GM23338 (cell line): Measurements from ENCODE around the gene TSSC4. TPM values are rescaled to one million over a fixed set of nuclear protein-coding genes. Genes with fewer than 3 reads are reported as not detected.

Experiments
- ATAC-seq: fragments of 200-7000 bp; cut with Tn5 transposase; 3 replicates; pipeline ENCODE4 v1.9.1; 2020
- DNase-seq: peaks from one replicate; pipeline ENCODE4 v3.0.0-alpha.2; 2015; ENCODE audit warnings: low spot score
- H2AFZ ChIP-seq: fragments of 200-600 bp; sonication (generic); 2 replicates; pipeline ENCODE4 v1.8.0; 2016; ENCODE audit warnings: antibody characterized with exemption, mild to moderate bottlenecking, moderate library complexity
- H3F3A ChIP-seq: fragments of 200-600 bp; sonication (generic); replicated peaks from 2 replicates; pipeline ENCODE4 v1.8.0; 2017; ENCODE audit warnings: antibody characterized with exemption, mixed run types, low read depth
- H3K27ac ChIP-seq: fragments of 200-600 bp; sonication (generic); 2 replicates; pipeline ENCODE4 v1.6.1; 2016; ENCODE audit warnings: low read depth
- H3K27me3 ChIP-seq: fragments of 200-600 bp; sonication (generic); 2 replicates; pipeline ENCODE4 v1.8.0; 2016; ENCODE audit warnings: mild to moderate bottlenecking, mixed run types, moderate library complexity; ENCODE audit not compliant: insufficient read depth
- H3K36me3 ChIP-seq: fragments of 200-600 bp; sonication (generic); 2 replicates; pipeline ENCODE4 v1.8.0; 2016; ENCODE audit warnings: mild to moderate bottlenecking; ENCODE audit not compliant: insufficient read depth
- H3K4me1 ChIP-seq: fragments of 200-600 bp; sonication (generic); 2 replicates; pipeline ENCODE4 v1.8.0; 2016; ENCODE audit warnings: mild to moderate bottlenecking, moderate library complexity; ENCODE audit not compliant: insufficient read depth
- H3K4me2 ChIP-seq: fragments of 200-600 bp; sonication (generic); 2 replicates; pipeline ENCODE4 v1.7.1; 2017; ENCODE audit warnings: mixed run types
- H3K4me3 ChIP-seq: fragments of 200-600 bp; sonication (generic); 2 replicates; pipeline ENCODE4 v1.6.1; 2016; ENCODE audit warnings: mixed run types
- H3K79me2 ChIP-seq: fragments of 200-600 bp; sonication (generic); replicated peaks from 2 replicates; pipeline ENCODE4 v1.8.0; 2017; ENCODE audit warnings: mild to moderate bottlenecking; ENCODE audit not compliant: insufficient read depth
- H3K9me2 ChIP-seq: fragments of 200-600 bp; sonication (generic); 2 replicates; pipeline ENCODE4 v1.8.0; 2017; ENCODE audit not compliant: insufficient read depth
- H4K20me1 ChIP-seq: fragments of 200-600 bp; sonication (generic); replicated peaks from 2 replicates; pipeline ENCODE4 v1.8.0; 2017; ENCODE audit warnings: mild to moderate bottlenecking; ENCODE audit not compliant: insufficient read depth
- H3K27ac Mint-ChIP-seq: 2 replicates; pipeline ENCODE4 v1.8.0; 2020; ENCODE audit warnings: inconsistent platforms, mild to moderate bottlenecking, moderate library complexity, mixed read lengths
- H3K27me3 Mint-ChIP-seq: 3 replicates; pipeline ENCODE4 v1.8.0; 2022; ENCODE audit warnings: low read depth, mild to moderate bottlenecking, moderate library complexity, mixed read lengths, inconsistent platforms; ENCODE audit not compliant: insufficient read depth, poor library complexity
- H3K36me3 Mint-ChIP-seq: 3 replicates; pipeline ENCODE4 v1.8.0; 2021; ENCODE audit warnings: low read depth, mild to moderate bottlenecking, inconsistent platforms, moderate library complexity, mixed read lengths
- H3K4me1 Mint-ChIP-seq: 3 replicates; pipeline ENCODE4 v1.8.0; 2020; ENCODE audit warnings: mild to moderate bottlenecking, inconsistent platforms, mixed read lengths
- H3K4me3 Mint-ChIP-seq: 3 replicates; pipeline ENCODE4 v1.8.0; 2021; ENCODE audit warnings: moderate library complexity, mild to moderate bottlenecking, inconsistent platforms, mixed read lengths
- H3K9me3 Mint-ChIP-seq: 3 replicates; pipeline ENCODE4 v1.8.0; 2020; ENCODE audit warnings: moderate library complexity, mild to moderate bottlenecking, inconsistent platforms, mixed read lengths
- EZH2 ChIP-seq: fragments of 200-600 bp; sonication (generic); IDR thresholded peaks from one replicate; pipeline ENCODE4 v1.8.0; 2017; ENCODE audit warnings: antibody characterized with exemption, mild to moderate bottlenecking, low read depth; ENCODE audit not compliant: unreplicated experiment
- EZH2phosphoT487 ChIP-seq: fragments of 200-600 bp; sonication (generic); IDR thresholded peaks from one replicate; pipeline ENCODE4 v1.8.1; 2018; ENCODE audit warnings: antibody characterized with exemption; ENCODE audit not compliant: unreplicated experiment
- JUNB ChIP-seq: IDR thresholded peaks from one replicate; pipeline ENCODE4 v1.6.1; 2016; ENCODE audit warnings: antibody characterized with exemption; ENCODE audit not compliant: unreplicated experiment
- NANOG ChIP-seq: IDR thresholded peaks from 2 replicates; pipeline ENCODE4 v1.6.1; 2016; ENCODE audit warnings: antibody characterized with exemption, borderline replicate concordance
- POLR2AphosphoS5 ChIP-seq: IDR thresholded peaks from 2 replicates; pipeline ENCODE4 v1.6.1; 2016; ENCODE audit warnings: antibody characterized with exemption, low read depth
- STAT1 ChIP-seq: IDR thresholded peaks from one replicate; pipeline ENCODE4 v1.6.1; 2016; ENCODE audit warnings: antibody characterized with exemption; ENCODE audit not compliant: unreplicated experiment
- ZNF114 ChIP-seq: fragments of 250-450 bp; sonication (Bioruptor Pico); IDR thresholded peaks from 2 replicates; pipeline ENCODE4 v1.5.0; 2020; ENCODE audit warnings: mild to moderate bottlenecking, moderate library complexity
- ZNF331 ChIP-seq: fragments of 250-450 bp; sonication (Bioruptor Pico); IDR thresholded peaks from 2 replicates; pipeline ENCODE4 v1.5.0; 2020; ENCODE audit warnings: low read depth, mild to moderate bottlenecking, moderate library complexity
- polyA plus RNA-seq: library from polyadenylated mRNA; unstranded; fragments of >200 nt; fragmentation: Nextera tagmentation; extraction: Ambion mirVana; gene quantifications from 2 replicates; pipeline ENCODE4 v1.2.1, GENCODE V29; 2016
- total RNA-seq: library from RNA; depleted of rRNA; stranded (reverse); fragments of >200 nt; shearing (Covaris generic); gene quantifications from 2 replicates; pipeline ENCODE4 v1.2.3, GENCODE V29; 2014
- TF ChIP-seq, protein P1 (sequence below), 2 experiments: fragments of 200-600 bp in 1 of 2; sonication (generic) in 1 of 2; conservative IDR thresholded peaks; 2 replicates each; pipeline versions ENCODE4 v1.5.1 to v1.6.1; 2016 to 2017; ENCODE audit warnings: antibody characterized with exemption in 2 of 2, low read depth in 2 of 2, mild to moderate bottlenecking in 2 of 2, moderate library complexity in 1 of 2
- TF ChIP-seq, protein P2 (sequence below): IDR thresholded peaks from 2 replicates; pipeline ENCODE4 v1.6.1; 2016; ENCODE audit warnings: antibody characterized with exemption
- TF ChIP-seq, protein P3 (sequence below): IDR thresholded peaks from one replicate; pipeline ENCODE4 v1.6.1; 2018; ENCODE audit warnings: antibody characterized with exemption; ENCODE audit not compliant: unreplicated experiment

TSSC4 gene
- total and polyA plus RNA-seq, 2 experiments from 2014 or later = 27.5 to 44.3 TPM

DNA sequence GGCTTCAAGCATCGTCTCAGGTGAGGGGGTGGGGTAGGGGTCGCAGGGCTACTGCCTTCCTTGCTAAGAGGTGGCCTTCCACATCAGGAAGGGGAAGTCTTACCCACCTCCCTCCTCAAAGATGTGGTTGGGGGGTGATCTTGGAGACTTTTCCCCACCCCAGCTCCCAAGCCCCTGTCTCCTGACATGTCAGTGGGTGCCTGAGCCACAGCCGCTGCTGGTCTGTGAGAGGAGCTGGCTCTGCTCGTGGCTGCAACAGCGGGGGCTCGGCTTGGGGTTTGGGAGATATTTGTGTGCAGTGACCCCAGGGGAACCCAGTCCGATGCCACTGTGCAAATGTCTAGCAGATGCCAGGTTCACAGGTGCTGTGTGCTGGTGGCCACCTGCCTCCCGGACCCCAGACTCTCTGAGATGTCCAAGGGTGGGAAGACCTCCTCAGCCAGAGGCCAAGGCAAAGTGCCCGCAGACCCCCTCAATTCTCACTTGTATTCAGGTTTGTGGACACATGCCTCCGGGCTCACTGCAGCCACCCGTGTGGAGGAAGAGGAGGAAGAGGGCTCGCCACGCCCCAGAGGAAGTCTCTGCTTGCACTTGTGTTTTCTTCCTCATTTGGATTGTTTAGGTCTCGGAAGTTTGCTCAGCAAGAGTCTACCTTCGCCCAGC is 46.2 kb downstream of the TSSC4 start (continued):
- TF ChIP-seq, protein P1, sequence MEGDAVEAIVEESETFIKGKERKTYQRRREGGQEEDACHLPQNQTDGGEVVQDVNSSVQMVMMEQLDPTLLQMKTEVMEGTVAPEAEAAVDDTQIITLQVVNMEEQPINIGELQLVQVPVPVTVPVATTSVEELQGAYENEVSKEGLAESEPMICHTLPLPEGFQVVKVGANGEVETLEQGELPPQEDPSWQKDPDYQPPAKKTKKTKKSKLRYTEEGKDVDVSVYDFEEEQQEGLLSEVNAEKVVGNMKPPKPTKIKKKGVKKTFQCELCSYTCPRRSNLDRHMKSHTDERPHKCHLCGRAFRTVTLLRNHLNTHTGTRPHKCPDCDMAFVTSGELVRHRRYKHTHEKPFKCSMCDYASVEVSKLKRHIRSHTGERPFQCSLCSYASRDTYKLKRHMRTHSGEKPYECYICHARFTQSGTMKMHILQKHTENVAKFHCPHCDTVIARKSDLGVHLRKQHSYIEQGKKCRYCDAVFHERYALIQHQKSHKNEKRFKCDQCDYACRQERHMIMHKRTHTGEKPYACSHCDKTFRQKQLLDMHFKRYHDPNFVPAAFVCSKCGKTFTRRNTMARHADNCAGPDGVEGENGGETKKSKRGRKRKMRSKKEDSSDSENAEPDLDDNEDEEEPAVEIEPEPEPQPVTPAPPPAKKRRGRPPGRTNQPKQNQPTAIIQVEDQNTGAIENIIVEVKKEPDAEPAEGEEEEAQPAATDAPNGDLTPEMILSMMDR (conservative IDR thresholded peaks at IDR 0.05; ENCODE audit: low read depth in 2 of 2) = no peak
- no peak for TF ChIP-seq ZNF331 (CRISPR knock-in tag)

DNA sequence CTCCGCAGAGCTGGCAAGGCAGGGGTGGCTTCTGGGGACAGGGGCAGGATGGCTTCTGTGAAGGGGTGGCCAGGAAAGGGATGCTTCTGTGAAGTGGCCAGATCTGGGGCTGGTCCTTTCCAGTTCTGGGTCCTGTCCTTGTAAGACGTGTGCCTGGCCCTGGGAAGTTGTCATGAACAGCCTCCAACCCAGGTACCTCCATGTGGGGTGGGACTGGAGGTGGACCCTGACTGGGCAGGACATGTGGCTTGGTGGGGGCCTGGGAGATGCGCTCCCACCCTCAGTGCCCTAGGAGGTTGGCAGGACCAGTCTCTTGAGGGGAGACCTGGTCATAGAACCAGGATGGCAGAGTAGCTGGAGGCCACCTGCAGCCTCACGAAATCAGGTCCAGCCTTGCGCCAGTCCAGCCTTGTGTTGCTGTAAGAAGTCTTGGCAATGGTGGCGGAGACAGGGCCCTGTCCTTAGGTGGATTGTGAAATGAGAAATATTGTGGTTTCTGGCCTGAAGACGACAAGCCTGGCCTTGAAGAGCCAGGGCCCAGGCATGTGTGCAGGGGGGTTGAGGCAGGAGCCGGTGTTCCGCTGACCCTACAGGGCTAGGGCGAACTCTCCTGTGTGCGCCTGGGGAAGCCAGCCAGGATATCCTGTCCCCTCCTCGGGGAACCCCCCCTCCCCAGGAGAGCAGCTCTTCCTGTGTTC is 46.9 kb downstream of the TSSC4 start:
- DNase-seq (no peak), ATAC-seq (no peak)
- peaks cover 61% of the 10 kb centered on the region for H3K27me3 Mint-ChIP-seq
- Histone ChIP-seq H3F3A (no peaks in the 10 kb centered on the region), H3K9me2 (no peaks in the 10 kb centered on the region), H4K20me1 (no peaks in the 10 kb centered on the region), H3K27me3 (peaks cover 60% of the 10 kb centered on the region), H3K79me2 (no peaks in the 10 kb centered on the region), H3K4me2 (no peak overlapping the region), H3K27ac (no peak overlapping the region), H2AFZ (no peak overlapping the region), H3K36me3 (no peaks in the 10 kb centered on the region), H3K4me3 (no peak overlapping the region), H3K4me1 (no peaks in the 10 kb centered on the region; the same call in 1 of the 2 replicates)
- H3K36me3 Mint-ChIP-seq = no peaks in the 10 kb centered on the region; the same call in 2 of the 3 replicates
- no peaks in the 10 kb centered on the region; the same call in 2 of the 3 replicates for H3K4me1 Mint-ChIP-seq
- H3K27ac Mint-ChIP-seq = no peak overlapping the region
- H3K9me3 Mint-ChIP-seq = no peaks in the 10 kb centered on the region
- H3K4me3 Mint-ChIP-seq = no peak overlapping the region
- no peak for TF ChIP-seq ZNF331 (CRISPR knock-in tag)
- no peak for TF ChIP-seq POLR2AphosphoS5
- TF ChIP-seq STAT1 = no peak
- TF ChIP-seq NANOG = no peak
- no peak for TF ChIP-seq ZNF114 (CRISPR knock-in tag)
- TF ChIP-seq, protein P2, sequence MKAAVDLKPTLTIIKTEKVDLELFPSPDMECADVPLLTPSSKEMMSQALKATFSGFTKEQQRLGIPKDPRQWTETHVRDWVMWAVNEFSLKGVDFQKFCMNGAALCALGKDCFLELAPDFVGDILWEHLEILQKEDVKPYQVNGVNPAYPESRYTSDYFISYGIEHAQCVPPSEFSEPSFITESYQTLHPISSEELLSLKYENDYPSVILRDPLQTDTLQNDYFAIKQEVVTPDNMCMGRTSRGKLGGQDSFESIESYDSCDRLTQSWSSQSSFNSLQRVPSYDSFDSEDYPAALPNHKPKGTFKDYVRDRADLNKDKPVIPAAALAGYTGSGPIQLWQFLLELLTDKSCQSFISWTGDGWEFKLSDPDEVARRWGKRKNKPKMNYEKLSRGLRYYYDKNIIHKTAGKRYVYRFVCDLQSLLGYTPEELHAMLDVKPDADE = no peak
- TF ChIP-seq, protein P3, sequence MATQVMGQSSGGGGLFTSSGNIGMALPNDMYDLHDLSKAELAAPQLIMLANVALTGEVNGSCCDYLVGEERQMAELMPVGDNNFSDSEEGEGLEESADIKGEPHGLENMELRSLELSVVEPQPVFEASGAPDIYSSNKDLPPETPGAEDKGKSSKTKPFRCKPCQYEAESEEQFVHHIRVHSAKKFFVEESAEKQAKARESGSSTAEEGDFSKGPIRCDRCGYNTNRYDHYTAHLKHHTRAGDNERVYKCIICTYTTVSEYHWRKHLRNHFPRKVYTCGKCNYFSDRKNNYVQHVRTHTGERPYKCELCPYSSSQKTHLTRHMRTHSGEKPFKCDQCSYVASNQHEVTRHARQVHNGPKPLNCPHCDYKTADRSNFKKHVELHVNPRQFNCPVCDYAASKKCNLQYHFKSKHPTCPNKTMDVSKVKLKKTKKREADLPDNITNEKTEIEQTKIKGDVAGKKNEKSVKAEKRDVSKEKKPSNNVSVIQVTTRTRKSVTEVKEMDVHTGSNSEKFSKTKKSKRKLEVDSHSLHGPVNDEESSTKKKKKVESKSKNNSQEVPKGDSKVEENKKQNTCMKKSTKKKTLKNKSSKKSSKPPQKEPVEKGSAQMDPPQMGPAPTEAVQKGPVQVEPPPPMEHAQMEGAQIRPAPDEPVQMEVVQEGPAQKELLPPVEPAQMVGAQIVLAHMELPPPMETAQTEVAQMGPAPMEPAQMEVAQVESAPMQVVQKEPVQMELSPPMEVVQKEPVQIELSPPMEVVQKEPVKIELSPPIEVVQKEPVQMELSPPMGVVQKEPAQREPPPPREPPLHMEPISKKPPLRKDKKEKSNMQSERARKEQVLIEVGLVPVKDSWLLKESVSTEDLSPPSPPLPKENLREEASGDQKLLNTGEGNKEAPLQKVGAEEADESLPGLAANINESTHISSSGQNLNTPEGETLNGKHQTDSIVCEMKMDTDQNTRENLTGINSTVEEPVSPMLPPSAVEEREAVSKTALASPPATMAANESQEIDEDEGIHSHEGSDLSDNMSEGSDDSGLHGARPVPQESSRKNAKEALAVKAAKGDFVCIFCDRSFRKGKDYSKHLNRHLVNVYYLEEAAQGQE = no peak
- TF ChIP-seq, protein P1 (conservative IDR thresholded peaks at IDR 0.05; ENCODE audit: low read depth in 2 of 2) = no peak
- TF ChIP-seq EZH2 = no peak
- TF ChIP-seq JUNB = no peak
- no peak for TF ChIP-seq EZH2phosphoT487
